Smooth muscle cell (in vitro differentiated cells): ENCODE measurements around the gene SHB. TPM values are rescaled to one million over a fixed set of nuclear protein-coding genes. Genes with fewer than 3 reads are reported as not detected.
"Not testable (repeated sequence)": the region's sequence is repeated elsewhere in the genome, so short reads cannot be mapped to it uniquely, and the experiment has no call there.

Source experiments
- DNase-seq: peaks from one replicate; lab custom pipeline; 2025; ENCODE audit not compliant: unreplicated experiment; lab: John Stamatoyannopoulos, UW
- H2AFZ ChIP-seq: fragments of 200-600 bp; sonication (generic); 2 replicates; pipeline ENCODE4 v1.6.0; 2016; ENCODE audit warnings: antibody characterized with exemption, low read depth, mild to moderate bottlenecking
- H3F3A ChIP-seq: fragments of 200-600 bp; sonication (generic); 2 replicates; pipeline ENCODE4 v1.6.0; 2017; ENCODE audit warnings: antibody characterized with exemption, low read depth
- H3K27ac ChIP-seq: fragments of 200-600 bp; sonication (generic); 2 replicates; pipeline ENCODE4 v1.5.1; 2016; ENCODE audit warnings: low read depth, mild to moderate bottlenecking
- H3K27me3 ChIP-seq: fragments of 200-600 bp; sonication (generic); 2 replicates; pipeline ENCODE4 v1.6.1; 2016; ENCODE audit warnings: low read depth, mild to moderate bottlenecking
- H3K36me3 ChIP-seq: fragments of 200-600 bp; sonication (generic); 2 replicates; pipeline ENCODE4 v1.5.1; 2016; ENCODE audit warnings: low read depth
- H3K4me1 ChIP-seq: fragments of 200-600 bp; sonication (generic); 2 replicates; pipeline ENCODE4 v1.5.1; 2016; ENCODE audit warnings: low read depth
- H3K4me2 ChIP-seq: fragments of 200-600 bp; sonication (generic); 2 replicates; pipeline ENCODE4 v1.6.0; 2016; ENCODE audit warnings: mild to moderate bottlenecking
- H3K4me3 ChIP-seq: fragments of 200-600 bp; sonication (generic); 2 replicates; pipeline ENCODE4 v1.5.1; 2016; ENCODE audit warnings: mild to moderate bottlenecking
- H3K79me2 ChIP-seq: fragments of 200-600 bp; sonication (generic); 2 replicates; pipeline ENCODE4 v1.6.0; 2016; ENCODE audit warnings: low read depth, mild to moderate bottlenecking
- H3K9ac ChIP-seq: fragments of 200-600 bp; sonication (generic); 2 replicates; pipeline ENCODE4 v1.6.0; 2016; ENCODE audit warnings: low read depth
- H3K9me3 ChIP-seq: fragments of 200-600 bp; sonication (generic); replicated peaks from 2 replicates; pipeline ENCODE4 v1.5.1; 2016; ENCODE audit warnings: low read depth
- H4K20me1 ChIP-seq: fragments of 200-600 bp; sonication (generic); 2 replicates; pipeline ENCODE4 v1.6.0; 2016; ENCODE audit warnings: low read depth
- CTCF ChIP-seq: fragments of 200-600 bp; sonication (generic); IDR thresholded peaks from 2 replicates; pipeline ENCODE4 v1.5.1; 2017; ENCODE audit warnings: borderline replicate concordance, mild to moderate bottlenecking, antibody characterized with exemption; ENCODE audit not compliant: insufficient read depth, poor library complexity, severe bottlenecking
- WGBS: methylation state at CpG from one replicate; pipeline ENCODE4 v1.1.7; 2016; ENCODE audit warnings: low lambda C conversion rate; 5-methylcytosine and 5-hydroxymethylcytosine counted together
- polyA plus RNA-seq: library from polyadenylated mRNA; unstranded; fragments of >200 nt; fragmentation: Nextera tagmentation; extraction: Ambion mirVana; gene quantifications from 2 replicates; pipeline ENCODE4 v1.2.1, GENCODE V29; 2016
- total RNA-seq: library from RNA; depleted of rRNA; stranded (reverse); fragments of >200 nt; gene quantifications from 2 replicates; pipeline ENCODE4 v1.2.3, GENCODE V29; 2014

SHB gene
- total and polyA plus RNA-seq, 2 experiments from 2014 or later, result 16.4 to 32.4 TPM

GRCh38 chr9:37968228-37968701, 100.8 kb downstream of the SHB start:
- Histone ChIP-seq H3K36me3 (no peaks in the 10 kb centered on the region), H3K9ac (no peak overlapping the region), H3K79me2 (peaks cover 39% of the 10 kb centered on the region), H4K20me1 (peaks cover 31% of the 10 kb centered on the region), H3K4me3 (no peak overlapping the region), H3K4me2 (no peak overlapping the region), H3K9me3 (no peaks in the 10 kb centered on the region), H3K27me3 (no peaks in the 10 kb centered on the region), H3F3A (no peaks in the 10 kb centered on the region), H3K27ac (peak overlapping the region; percentile 37), H3K4me1 (peaks cover 5% of the 10 kb centered on the region), H2AFZ (no peak overlapping the region)
- DNase-seq, result no peak
- no peak for TF ChIP-seq CTCF
- WGBS, result 81% methylated on average over 4 of the region's 4 CpGs

- TF ChIP-seq CTCF, result no peak
- H2AFZ ChIP-seq, result no peak overlapping the region
- peaks cover 31% of the 10 kb centered on the region for H4K20me1 ChIP-seq
- 100% methylated on average over 6 of the region's 6 CpGs for WGBS
- no peaks in the 10 kb centered on the region for H3K27me3 ChIP-seq
- peaks cover 42% of the 10 kb centered on the region for H3K79me2 ChIP-seq
- peaks cover 2% of the 10 kb centered on the region for H3K4me1 ChIP-seq
- no peak overlapping the region for H3K4me3 ChIP-seq
- DNase-seq, result no peak
- no peaks in the 10 kb centered on the region for H3K9me3 ChIP-seq
- no peak overlapping the region for H3K4me2 ChIP-seq
- H3F3A ChIP-seq, result no peaks in the 10 kb centered on the region
- no peak overlapping the region for H3K9ac ChIP-seq
- peak overlapping the region; percentile 63 for H3K27ac ChIP-seq
- no peaks in the 10 kb centered on the region for H3K36me3 ChIP-seq
Measured at GRCh38 chr9:37967761-37968080, 101.3 kb downstream of the SHB start.

GRCh38 chr9:37967014-37967760, 101.8 kb downstream of the SHB start:
- Histone ChIP-seq H3K27me3 (no peaks in the 10 kb centered on the region), H3K36me3 (no peaks in the 10 kb centered on the region), H3K4me1 (no peaks in the 10 kb centered on the region), H2AFZ (no peak overlapping the region), H3K4me3 (no peak overlapping the region), H3K9me3 (no peaks in the 10 kb centered on the region), H3K9ac (peak overlapping the region; percentile 22), H3K27ac (peak overlapping the region; percentile 63), H3K79me2 (peaks cover 44% of the 10 kb centered on the region), H4K20me1 (peaks cover 34% of the 10 kb centered on the region), H3F3A (no peaks in the 10 kb centered on the region), H3K4me2 (no peak overlapping the region)
- 89% methylated on average over 8 of the region's 8 CpGs for WGBS
- TF ChIP-seq CTCF, result no peak
- DNase-seq, result no peak

GRCh38 chr9:37966412-37967013, 102.5 kb downstream of the SHB start:
- peak overlapping the region; percentile 63 for H3K27ac ChIP-seq
- no peak overlapping the region for H2AFZ ChIP-seq
- peak overlapping the region; percentile 22 for H3K9ac ChIP-seq
- H3K79me2 ChIP-seq, result peaks cover 44% of the 10 kb centered on the region
- no peaks in the 10 kb centered on the region for H3K36me3 ChIP-seq
- no peak overlapping the region for H3K4me3 ChIP-seq
- no peaks in the 10 kb centered on the region for H3K4me1 ChIP-seq
- 78% methylated on average over 9 of the region's 9 CpGs for WGBS
- no peaks in the 10 kb centered on the region for H3F3A ChIP-seq
- DNase-seq, result no peak
- no peaks in the 10 kb centered on the region for H3K9me3 ChIP-seq
- no peak for TF ChIP-seq CTCF
- peaks cover 34% of the 10 kb centered on the region for H4K20me1 ChIP-seq
- no peaks in the 10 kb centered on the region for H3K27me3 ChIP-seq
- H3K4me2 ChIP-seq, result no peak overlapping the region

- H2AFZ ChIP-seq, H3K4me3 ChIP-seq, DNase-seq, H3K9me3 ChIP-seq, H3F3A ChIP-seq, H3K4me1 ChIP-seq, H3K9ac ChIP-seq, H3K36me3 ChIP-seq, H3K4me2 ChIP-seq, H3K27me3 ChIP-seq: not testable (repeated sequence)
- peaks cover 44% of the 10 kb centered on the region for H3K79me2 ChIP-seq
- H3K27ac ChIP-seq, result peak overlapping the region; percentile 63
- peaks cover 34% of the 10 kb centered on the region for H4K20me1 ChIP-seq
- 89% methylated on average over 7 of the region's 7 CpGs for WGBS
Measured at GRCh38 chr9:37965676-37966345, 103.2 kb downstream of the SHB start.
